Measurements from ENCODE around the gene YIF1A. TPM values are rescaled to one million over a fixed set of nuclear protein-coding genes. Genes with fewer than 3 reads are reported as not detected.
"Not testable (repeated sequence)": the region's sequence is repeated elsewhere in the genome, so short reads cannot be mapped to it uniquely, and the experiment has no call there.

Gene YIF1A
- total RNA-seq, 1 donor = 119 TPM

- peak; percentile 50 for DNase-seq (ENCODE audit: low read depth)
- TF ChIP-seq CTCF (IDR thresholded peaks at IDR 0.05; ENCODE audit: insufficient read depth, low read length) = peak; percentile 46
- peak overlapping the region; percentile 98 for H3K4me3 ChIP-seq (ENCODE audit: low read depth, low read length)
Measured at GRCh38 chr11:66313321-66314185, 24.6 kb upstream of the YIF1A start.

- no peak for TF ChIP-seq CTCF (IDR thresholded peaks at IDR 0.05; ENCODE audit: insufficient read depth, low read length)
- peak; percentile 99 for DNase-seq (ENCODE audit: low read depth)
Measured at GRCh38 chr11:66312549-66313320, 23.8 kb upstream of the YIF1A start.

GRCh38 chr11:66311965-66312548 lies 23.1 kb upstream of the YIF1A start:
- peak overlapping the region; percentile 69 for H3K4me3 ChIP-seq (ENCODE audit: low read depth, low read length)
- peak; percentile 93 for TF ChIP-seq CTCF (IDR thresholded peaks at IDR 0.05; ENCODE audit: insufficient read depth, low read length)
- peak; percentile 93 for DNase-seq (ENCODE audit: low read depth)

More at GRCh38 chr11:66312549-66313320, 23.8 kb upstream of the YIF1A start:
- peak overlapping the region; percentile 98 for H3K4me3 ChIP-seq (ENCODE audit: low read depth, low read length)

GRCh38 chr11:66311470-66311964 lies 22.6 kb upstream of the YIF1A start:
- no peak for DNase-seq (ENCODE audit: low read depth)
- no peak for TF ChIP-seq CTCF (IDR thresholded peaks at IDR 0.05; ENCODE audit: insufficient read depth, low read length)
- no peak overlapping the region for H3K4me3 ChIP-seq (ENCODE audit: low read depth, low read length)

- DNase-seq (ENCODE audit: low read depth); H3K4me3 ChIP-seq (ENCODE audit: low read depth, low read length): not testable (repeated sequence)
Measured at GRCh38 chr11:66310803-66311440, 22.0 kb upstream of the YIF1A start.

GRCh38 chr11:66310324-66310723 lies 21.4 kb upstream of the YIF1A start:
- no peak for DNase-seq (ENCODE audit: low read depth)
- H3K4me3 ChIP-seq (ENCODE audit: low read depth, low read length) = no peak overlapping the region
- no peak for TF ChIP-seq CTCF (IDR thresholded peaks at IDR 0.05; ENCODE audit: insufficient read depth, low read length)

Data from fibroblast of the aortic adventitia (primary cell).